Liver (tissue), 3 donors: ENCODE results near the gene COLEC12.

Source experiments
- EGR1 ChIP-seq, 2 donors: IDR thresholded peaks; 2 replicates each; pipeline ENCODE4 v1.6.1; 2016 to 2018; ENCODE audit warnings: antibody characterized with exemption in 2 of 2, low read depth in 2 of 2
- RXRA ChIP-seq, 2 donors: IDR thresholded peaks; 2 replicates each; pipeline ENCODE4 v1.6.1; 2017 to 2018; ENCODE audit warnings: antibody characterized with exemption in 2 of 2, mild to moderate bottlenecking in 1 of 2
- YY1 ChIP-seq: IDR thresholded peaks from 2 replicates; pipeline ENCODE4 v1.6.1; 2016; ENCODE audit warnings: antibody characterized with exemption, mild to moderate bottlenecking
- TF ChIP-seq, protein P1 (sequence below): IDR thresholded peaks from 2 replicates; pipeline ENCODE4 v1.6.1; 2016; ENCODE audit warnings: antibody characterized with exemption
- TF ChIP-seq, protein P2 (sequence below): fragments of 150-350 bp; IDR thresholded peaks from 2 replicates; pipeline ENCODE4 v1.5.1; 2017; ENCODE audit warnings: improper control_type of control experiment, low read depth, low read length; ENCODE audit not compliant: missing input control
- TF ChIP-seq, protein P3 (sequence below): IDR thresholded peaks from 2 replicates; pipeline ENCODE4 v1.6.1; 2016; ENCODE audit warnings: antibody characterized with exemption, mild to moderate bottlenecking
- TF ChIP-seq, protein P4 (sequence below): IDR thresholded peaks from 2 replicates; pipeline ENCODE4 v1.6.1; 2016; ENCODE audit warnings: antibody characterized with exemption
- TF ChIP-seq, protein P5 (sequence below): IDR thresholded peaks from 2 replicates; pipeline ENCODE4 v1.6.1; 2016; ENCODE audit warnings: antibody characterized with exemption
- donor health status: healthy.
- donor health status: healthy.

DNA sequence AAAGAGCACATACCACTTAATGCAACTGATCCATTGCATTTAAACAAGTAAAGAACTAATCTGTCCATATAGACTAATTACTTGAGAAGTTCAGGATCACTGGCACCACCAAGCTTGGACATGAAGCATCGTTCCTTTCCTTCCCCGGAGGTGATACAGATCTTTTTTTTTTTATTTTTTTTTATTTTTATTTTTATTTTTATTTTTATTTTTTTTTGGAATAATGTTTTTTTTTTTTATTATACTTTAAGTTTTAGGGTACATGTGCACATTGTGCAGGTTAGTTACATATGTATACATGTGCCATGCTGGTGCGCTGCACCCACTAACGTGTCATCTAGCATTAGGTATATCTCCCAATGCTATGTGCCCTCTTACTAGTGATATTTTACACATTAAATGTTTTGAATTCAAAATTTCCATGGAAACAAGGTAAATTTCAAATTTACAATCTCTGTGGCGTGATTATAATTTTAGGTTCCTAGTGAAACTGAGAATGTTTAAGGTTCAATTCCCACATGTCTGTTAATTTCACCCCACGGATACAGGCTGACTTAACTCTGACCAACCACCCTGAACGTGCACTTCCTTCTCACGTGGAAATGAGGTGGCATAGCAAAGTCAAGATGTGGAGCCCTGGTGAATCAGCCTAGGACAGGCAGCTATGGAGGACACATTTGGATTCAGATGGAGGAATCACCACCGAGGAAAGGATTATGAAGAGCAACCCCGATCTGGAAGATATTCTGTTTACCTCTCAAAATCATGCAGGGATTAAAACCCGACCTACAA, 131.1 kb downstream of the COLEC12 start:
- TF ChIP-seq, protein P1, sequence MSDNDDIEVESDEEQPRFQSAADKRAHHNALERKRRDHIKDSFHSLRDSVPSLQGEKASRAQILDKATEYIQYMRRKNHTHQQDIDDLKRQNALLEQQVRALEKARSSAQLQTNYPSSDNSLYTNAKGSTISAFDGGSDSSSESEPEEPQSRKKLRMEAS: no peak
- TF ChIP-seq, protein P2, sequence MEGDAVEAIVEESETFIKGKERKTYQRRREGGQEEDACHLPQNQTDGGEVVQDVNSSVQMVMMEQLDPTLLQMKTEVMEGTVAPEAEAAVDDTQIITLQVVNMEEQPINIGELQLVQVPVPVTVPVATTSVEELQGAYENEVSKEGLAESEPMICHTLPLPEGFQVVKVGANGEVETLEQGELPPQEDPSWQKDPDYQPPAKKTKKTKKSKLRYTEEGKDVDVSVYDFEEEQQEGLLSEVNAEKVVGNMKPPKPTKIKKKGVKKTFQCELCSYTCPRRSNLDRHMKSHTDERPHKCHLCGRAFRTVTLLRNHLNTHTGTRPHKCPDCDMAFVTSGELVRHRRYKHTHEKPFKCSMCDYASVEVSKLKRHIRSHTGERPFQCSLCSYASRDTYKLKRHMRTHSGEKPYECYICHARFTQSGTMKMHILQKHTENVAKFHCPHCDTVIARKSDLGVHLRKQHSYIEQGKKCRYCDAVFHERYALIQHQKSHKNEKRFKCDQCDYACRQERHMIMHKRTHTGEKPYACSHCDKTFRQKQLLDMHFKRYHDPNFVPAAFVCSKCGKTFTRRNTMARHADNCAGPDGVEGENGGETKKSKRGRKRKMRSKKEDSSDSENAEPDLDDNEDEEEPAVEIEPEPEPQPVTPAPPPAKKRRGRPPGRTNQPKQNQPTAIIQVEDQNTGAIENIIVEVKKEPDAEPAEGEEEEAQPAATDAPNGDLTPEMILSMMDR: no peak
- TF ChIP-seq, protein P3, sequence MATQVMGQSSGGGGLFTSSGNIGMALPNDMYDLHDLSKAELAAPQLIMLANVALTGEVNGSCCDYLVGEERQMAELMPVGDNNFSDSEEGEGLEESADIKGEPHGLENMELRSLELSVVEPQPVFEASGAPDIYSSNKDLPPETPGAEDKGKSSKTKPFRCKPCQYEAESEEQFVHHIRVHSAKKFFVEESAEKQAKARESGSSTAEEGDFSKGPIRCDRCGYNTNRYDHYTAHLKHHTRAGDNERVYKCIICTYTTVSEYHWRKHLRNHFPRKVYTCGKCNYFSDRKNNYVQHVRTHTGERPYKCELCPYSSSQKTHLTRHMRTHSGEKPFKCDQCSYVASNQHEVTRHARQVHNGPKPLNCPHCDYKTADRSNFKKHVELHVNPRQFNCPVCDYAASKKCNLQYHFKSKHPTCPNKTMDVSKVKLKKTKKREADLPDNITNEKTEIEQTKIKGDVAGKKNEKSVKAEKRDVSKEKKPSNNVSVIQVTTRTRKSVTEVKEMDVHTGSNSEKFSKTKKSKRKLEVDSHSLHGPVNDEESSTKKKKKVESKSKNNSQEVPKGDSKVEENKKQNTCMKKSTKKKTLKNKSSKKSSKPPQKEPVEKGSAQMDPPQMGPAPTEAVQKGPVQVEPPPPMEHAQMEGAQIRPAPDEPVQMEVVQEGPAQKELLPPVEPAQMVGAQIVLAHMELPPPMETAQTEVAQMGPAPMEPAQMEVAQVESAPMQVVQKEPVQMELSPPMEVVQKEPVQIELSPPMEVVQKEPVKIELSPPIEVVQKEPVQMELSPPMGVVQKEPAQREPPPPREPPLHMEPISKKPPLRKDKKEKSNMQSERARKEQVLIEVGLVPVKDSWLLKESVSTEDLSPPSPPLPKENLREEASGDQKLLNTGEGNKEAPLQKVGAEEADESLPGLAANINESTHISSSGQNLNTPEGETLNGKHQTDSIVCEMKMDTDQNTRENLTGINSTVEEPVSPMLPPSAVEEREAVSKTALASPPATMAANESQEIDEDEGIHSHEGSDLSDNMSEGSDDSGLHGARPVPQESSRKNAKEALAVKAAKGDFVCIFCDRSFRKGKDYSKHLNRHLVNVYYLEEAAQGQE: no peak
- no peak for TF ChIP-seq YY1
- TF ChIP-seq, protein P4, sequence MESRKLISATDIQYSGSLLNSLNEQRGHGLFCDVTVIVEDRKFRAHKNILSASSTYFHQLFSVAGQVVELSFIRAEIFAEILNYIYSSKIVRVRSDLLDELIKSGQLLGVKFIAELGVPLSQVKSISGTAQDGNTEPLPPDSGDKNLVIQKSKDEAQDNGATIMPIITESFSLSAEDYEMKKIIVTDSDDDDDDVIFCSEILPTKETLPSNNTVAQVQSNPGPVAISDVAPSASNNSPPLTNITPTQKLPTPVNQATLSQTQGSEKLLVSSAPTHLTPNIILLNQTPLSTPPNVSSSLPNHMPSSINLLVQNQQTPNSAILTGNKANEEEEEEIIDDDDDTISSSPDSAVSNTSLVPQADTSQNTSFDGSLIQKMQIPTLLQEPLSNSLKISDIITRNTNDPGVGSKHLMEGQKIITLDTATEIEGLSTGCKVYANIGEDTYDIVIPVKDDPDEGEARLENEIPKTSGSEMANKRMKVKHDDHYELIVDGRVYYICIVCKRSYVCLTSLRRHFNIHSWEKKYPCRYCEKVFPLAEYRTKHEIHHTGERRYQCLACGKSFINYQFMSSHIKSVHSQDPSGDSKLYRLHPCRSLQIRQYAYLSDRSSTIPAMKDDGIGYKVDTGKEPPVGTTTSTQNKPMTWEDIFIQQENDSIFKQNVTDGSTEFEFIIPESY: no peak
- TF ChIP-seq, protein P5, sequence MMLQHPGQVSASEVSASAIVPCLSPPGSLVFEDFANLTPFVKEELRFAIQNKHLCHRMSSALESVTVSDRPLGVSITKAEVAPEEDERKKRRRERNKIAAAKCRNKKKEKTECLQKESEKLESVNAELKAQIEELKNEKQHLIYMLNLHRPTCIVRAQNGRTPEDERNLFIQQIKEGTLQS: no peak
- TF ChIP-seq RXRA (IDR thresholded peaks at IDR 0.05): no peak
- no peak for TF ChIP-seq EGR1 (IDR thresholded peaks at IDR 0.05; ENCODE audit: low read depth in 2 of 2)
